ENCODE results near the gene RGS10. TPM values are rescaled to one million over a fixed set of nuclear protein-coding genes. Genes with fewer than 3 reads are reported as not detected.

RGS10 gene
- total RNA-seq, 1 experiment from 2014 or later, result 10.6 TPM

DNA sequence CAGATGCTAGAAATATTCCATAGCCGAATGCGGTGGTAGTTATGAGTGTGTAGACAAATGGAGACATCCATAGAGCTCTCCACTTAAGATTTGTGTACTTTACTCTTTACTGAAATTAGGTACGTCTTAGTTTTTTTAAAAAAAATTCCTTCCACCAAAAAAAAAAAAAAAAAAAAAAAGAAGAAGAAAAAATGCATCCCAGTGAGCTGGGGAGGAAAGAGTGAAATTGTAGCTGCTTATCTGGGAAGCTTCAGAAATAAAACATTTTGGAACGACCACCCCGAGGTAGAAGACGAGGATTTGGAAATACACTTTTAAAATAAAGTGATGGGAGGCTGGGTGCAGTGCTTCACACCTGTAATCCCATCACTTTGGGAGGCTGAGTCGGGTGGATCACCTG lies 53.8 kb downstream of the RGS10 start:
- no peaks in the 10 kb centered on the region for H3K4me1 ChIP-seq (ENCODE audit: insufficient read depth, low read length)
- no CpG with 5 or more reads among the region's 7 CpGs for WGBS (ENCODE audit: extremely low coverage, insufficient read length, low lambda C conversion rate)
- H4K91ac ChIP-seq (ENCODE audit: insufficient read length, low read depth, low read length), result no peak overlapping the region
- H2AK5ac ChIP-seq (ENCODE audit: insufficient read length, low read length), result no peak overlapping the region
- H3T11ph ChIP-seq (ENCODE audit: low read length), result no peak overlapping the region
- no peak overlapping the region for H2AFZ ChIP-seq (ENCODE audit: low read length)
- H3K27me3 ChIP-seq (ENCODE audit: insufficient read depth, low read length), result peaks cover 3% of the 10 kb centered on the region; the same call in 1 of the 2 replicates
- H3K56ac ChIP-seq (ENCODE audit: insufficient read length, low read depth, low read length), result no peak overlapping the region
- Mint-ChIP-seq H3K4me1 (no peaks in the 10 kb centered on the region), H3K27me3 (ENCODE audit: low read depth) (peaks cover 47% of the 10 kb centered on the region), H3K27ac (no peak overlapping the region; a peak in 1 of 7 replicates), H3K36me3 (ENCODE audit: insufficient read depth in 1 of 3, low read depth in 3 of 3) (no peaks in the 10 kb centered on the region), H3K4me3 (no peak overlapping the region), H3K9me3 (no peaks in the 10 kb centered on the region; a peak in 1 of 5 replicates)
- no peaks in the 10 kb centered on the region for H3K79me2 ChIP-seq (ENCODE audit: insufficient read depth, low read length)
- H2BK12ac ChIP-seq (ENCODE audit: insufficient read length, low read depth, low read length), result no peak overlapping the region
- H3K23ac ChIP-seq (ENCODE audit: insufficient read length, low read depth, low read length), result no peak overlapping the region
- H2BK120ac ChIP-seq (ENCODE audit: low read depth, low read length, poor library complexity, severe bottlenecking), result no peak overlapping the region
- H3K9ac ChIP-seq (ENCODE audit: extremely low read depth, insufficient read length, low read length), result no peak overlapping the region
- no peak overlapping the region for H3K27ac ChIP-seq (ENCODE audit: insufficient read length, low read depth, low read length)
- no peaks in the 10 kb centered on the region for H3K9me3 ChIP-seq (ENCODE audit: control insufficient read depth, low read depth, low read length)
- H2BK20ac ChIP-seq (ENCODE audit: low read depth, low read length, poor library complexity, severe bottlenecking), result no peak overlapping the region
- no peak overlapping the region for H3K18ac ChIP-seq (ENCODE audit: insufficient read length, low read depth, low read length)
- H3K79me1 ChIP-seq (ENCODE audit: insufficient read depth, low read depth, low read length, poor library complexity, severe bottlenecking), result no peaks in the 10 kb centered on the region
- peaks cover 3% of the 10 kb centered on the region for H3K23me2 ChIP-seq (ENCODE audit: insufficient read length, low read depth, low read length, poor library complexity, severe bottlenecking)
- no peak overlapping the region for H3K4ac ChIP-seq (ENCODE audit: low read depth, low read length)
- no peak overlapping the region for H2BK5ac ChIP-seq (ENCODE audit: insufficient read length, low read length)
- H4K20me1 ChIP-seq (ENCODE audit: control insufficient read depth, insufficient read depth, insufficient read length), result no peaks in the 10 kb centered on the region
- H4K8ac ChIP-seq (replicated peaks; ENCODE audit: insufficient read length, low read depth, low read length), result no peak overlapping the region
- H3K14ac ChIP-seq (ENCODE audit: insufficient read depth, low read length), result no peak overlapping the region
- H4K5ac ChIP-seq (ENCODE audit: insufficient read length, low read depth, low read length), result no peak overlapping the region
- no peak overlapping the region for H2BK15ac ChIP-seq (ENCODE audit: low read depth, low read length)
- H3K4me2 ChIP-seq (ENCODE audit: insufficient read depth, insufficient read length, low read length), result no peak overlapping the region
- TF ChIP-seq, protein P1, sequence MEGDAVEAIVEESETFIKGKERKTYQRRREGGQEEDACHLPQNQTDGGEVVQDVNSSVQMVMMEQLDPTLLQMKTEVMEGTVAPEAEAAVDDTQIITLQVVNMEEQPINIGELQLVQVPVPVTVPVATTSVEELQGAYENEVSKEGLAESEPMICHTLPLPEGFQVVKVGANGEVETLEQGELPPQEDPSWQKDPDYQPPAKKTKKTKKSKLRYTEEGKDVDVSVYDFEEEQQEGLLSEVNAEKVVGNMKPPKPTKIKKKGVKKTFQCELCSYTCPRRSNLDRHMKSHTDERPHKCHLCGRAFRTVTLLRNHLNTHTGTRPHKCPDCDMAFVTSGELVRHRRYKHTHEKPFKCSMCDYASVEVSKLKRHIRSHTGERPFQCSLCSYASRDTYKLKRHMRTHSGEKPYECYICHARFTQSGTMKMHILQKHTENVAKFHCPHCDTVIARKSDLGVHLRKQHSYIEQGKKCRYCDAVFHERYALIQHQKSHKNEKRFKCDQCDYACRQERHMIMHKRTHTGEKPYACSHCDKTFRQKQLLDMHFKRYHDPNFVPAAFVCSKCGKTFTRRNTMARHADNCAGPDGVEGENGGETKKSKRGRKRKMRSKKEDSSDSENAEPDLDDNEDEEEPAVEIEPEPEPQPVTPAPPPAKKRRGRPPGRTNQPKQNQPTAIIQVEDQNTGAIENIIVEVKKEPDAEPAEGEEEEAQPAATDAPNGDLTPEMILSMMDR (conservative IDR thresholded peaks at IDR 0.05), result no peak
- DNase-seq, result no peak
